HL-60 (cell line): ENCODE measurements around the gene ABCA10.
A peak's percentile ranks its signal among the peaks of the same experiment; 100 is the strongest.
"Not testable (repeated sequence)": the region's sequence is repeated elsewhere in the genome, so short reads cannot be mapped to it uniquely, and the experiment has no call there.

Experiments
- DNase-seq, 2 experiments: peaks; one replicate each; pipeline ENCODE4 v3.0.0-alpha.2; 2010 to 2020; ENCODE audit warnings: low read depth in 1 of 2, low spot score in 1 of 2
- H3K27ac ChIP-seq: fragments of 250-450 bp; sonication (Bioruptor Pico); replicated peaks from 2 replicates; pipeline ENCODE4 v1.5.1; 2020; ENCODE audit warnings: mild to moderate bottlenecking, moderate library complexity
- H3K27me3 ChIP-seq: fragments of 250-450 bp; sonication (Bioruptor Pico); 2 replicates; pipeline ENCODE4 v1.5.1; 2021; ENCODE audit warnings: mild to moderate bottlenecking, moderate library complexity; ENCODE audit not compliant: insufficient read depth, poor library complexity, severe bottlenecking
- H3K4me3 ChIP-seq: replicated peaks from 2 replicates; pipeline ENCODE4 v1.5.1; 2011; ENCODE audit warnings: mild to moderate bottlenecking, control low read depth, low read length; ENCODE audit not compliant: insufficient read depth
- GABPA ChIP-seq: IDR thresholded peaks from 2 replicates; pipeline ENCODE4 v1.6.1; 2012; ENCODE audit warnings: low read depth
- POLR2AphosphoS5 ChIP-seq: IDR thresholded peaks from 2 replicates; pipeline ENCODE4 v1.6.1; 2012; ENCODE audit warnings: low read depth
- REST ChIP-seq: IDR thresholded peaks from 2 replicates; pipeline ENCODE4 v1.6.1; 2012; ENCODE audit warnings: low read depth; ENCODE audit not compliant: insufficient replicate concordance
- SPI1 ChIP-seq: IDR thresholded peaks from 2 replicates; pipeline ENCODE4 v1.6.1; 2012; ENCODE audit warnings: low read depth, mild to moderate bottlenecking, borderline replicate concordance
- TF ChIP-seq, protein P1 (sequence below): IDR thresholded peaks from one replicate; pipeline ENCODE4 v1.5.1; 2011; ENCODE audit warnings: low read length, control low read depth, inconsistent platforms; ENCODE audit not compliant: insufficient read depth

Gene ABCA10

DNA sequence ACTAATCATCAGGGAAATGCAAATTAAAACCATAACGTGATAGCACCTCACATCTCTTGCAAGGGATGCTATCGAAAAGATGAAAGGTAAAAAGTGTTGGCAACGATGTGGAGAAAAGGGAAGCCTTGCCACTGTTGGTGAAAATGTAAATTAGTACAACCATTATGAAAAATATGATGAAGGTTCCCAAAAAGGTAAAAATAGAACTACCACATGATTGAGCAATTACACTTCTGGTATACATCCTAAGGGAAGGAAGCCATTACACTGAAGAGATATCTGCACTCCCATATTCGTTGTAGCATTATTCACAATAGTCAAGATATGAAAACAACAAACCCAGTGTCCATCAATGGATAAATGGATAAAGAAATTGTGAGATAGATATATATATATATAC is 21.5 kb downstream of the ABCA10 start:
- DNase-seq: peak in 1 of 2 experiments; percentile 2
- Histone ChIP-seq H3K27me3 (no peaks in the 10 kb centered on the region), H3K4me3 (no peak overlapping the region), H3K27ac (no peak overlapping the region)
- no peak for TF ChIP-seq POLR2AphosphoS5

DNA sequence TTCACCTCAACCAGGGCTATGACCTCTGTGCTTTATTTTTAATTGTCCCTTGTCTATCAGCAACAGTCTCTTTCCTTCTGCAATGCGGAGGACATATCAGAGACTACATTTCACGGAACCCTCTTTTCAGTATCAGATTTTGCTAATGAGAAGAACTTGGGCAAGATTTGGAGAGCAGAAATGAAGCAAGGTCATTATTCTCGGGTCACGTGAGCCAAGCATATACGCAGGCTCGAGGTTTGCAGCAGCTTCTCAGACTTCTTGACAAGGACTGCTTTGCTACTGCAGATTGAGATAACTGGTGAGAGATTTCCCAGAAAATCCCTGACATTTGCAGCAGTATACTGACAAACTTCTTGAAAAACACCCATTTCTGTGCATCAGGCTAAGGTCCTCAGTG is 30.4 kb downstream of the ABCA10 start:
- H3K27me3 ChIP-seq: no peaks in the 10 kb centered on the region
- no peak overlapping the region for H3K27ac ChIP-seq
- no peak overlapping the region for H3K4me3 ChIP-seq
- no peak for DNase-seq
- TF ChIP-seq POLR2AphosphoS5 (no peak), GABPA (no peak), REST (no peak)

DNA sequence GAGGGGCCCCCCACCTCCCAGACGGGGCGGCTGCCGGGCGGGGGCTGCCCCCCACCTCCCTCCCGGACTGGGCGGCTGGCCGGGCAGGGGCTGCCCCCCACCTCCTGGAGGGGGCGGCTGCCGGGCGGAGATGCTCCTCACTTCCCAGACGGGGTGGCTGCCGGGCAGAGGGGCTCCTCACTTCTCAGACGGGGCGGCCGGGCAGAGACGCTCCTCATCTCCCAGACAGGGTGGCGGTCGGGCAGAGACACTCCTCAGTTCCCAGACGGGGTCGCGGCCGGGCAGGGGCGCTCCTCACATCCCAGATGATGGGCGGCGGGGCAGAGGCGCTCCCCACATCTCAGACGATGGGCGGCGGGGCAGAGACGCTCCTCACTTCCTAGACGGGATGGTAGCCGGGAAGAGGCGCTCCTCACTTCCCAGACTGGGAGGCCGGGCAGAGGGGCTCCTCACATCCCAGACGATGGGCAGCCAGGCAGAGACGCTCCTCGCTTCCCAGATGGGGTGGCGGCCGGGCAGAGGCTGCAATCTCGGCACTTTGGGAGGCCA is 32.4 kb downstream of the ABCA10 start:
- H3K4me3 ChIP-seq, DNase-seq, H3K27ac ChIP-seq, H3K27me3 ChIP-seq: not testable (repeated sequence)

GRCh38 chr17:69192754-69193153 is 35.9 kb downstream of the ABCA10 start:
- no peak for DNase-seq
- Histone ChIP-seq H3K27me3 (no peaks in the 10 kb centered on the region), H3K27ac (no peak overlapping the region), H3K4me3 (no peak overlapping the region)
- TF ChIP-seq SPI1 (no peak), REST (no peak), GABPA (no peak), POLR2AphosphoS5 (no peak)
- TF ChIP-seq, protein P1, sequence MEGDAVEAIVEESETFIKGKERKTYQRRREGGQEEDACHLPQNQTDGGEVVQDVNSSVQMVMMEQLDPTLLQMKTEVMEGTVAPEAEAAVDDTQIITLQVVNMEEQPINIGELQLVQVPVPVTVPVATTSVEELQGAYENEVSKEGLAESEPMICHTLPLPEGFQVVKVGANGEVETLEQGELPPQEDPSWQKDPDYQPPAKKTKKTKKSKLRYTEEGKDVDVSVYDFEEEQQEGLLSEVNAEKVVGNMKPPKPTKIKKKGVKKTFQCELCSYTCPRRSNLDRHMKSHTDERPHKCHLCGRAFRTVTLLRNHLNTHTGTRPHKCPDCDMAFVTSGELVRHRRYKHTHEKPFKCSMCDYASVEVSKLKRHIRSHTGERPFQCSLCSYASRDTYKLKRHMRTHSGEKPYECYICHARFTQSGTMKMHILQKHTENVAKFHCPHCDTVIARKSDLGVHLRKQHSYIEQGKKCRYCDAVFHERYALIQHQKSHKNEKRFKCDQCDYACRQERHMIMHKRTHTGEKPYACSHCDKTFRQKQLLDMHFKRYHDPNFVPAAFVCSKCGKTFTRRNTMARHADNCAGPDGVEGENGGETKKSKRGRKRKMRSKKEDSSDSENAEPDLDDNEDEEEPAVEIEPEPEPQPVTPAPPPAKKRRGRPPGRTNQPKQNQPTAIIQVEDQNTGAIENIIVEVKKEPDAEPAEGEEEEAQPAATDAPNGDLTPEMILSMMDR: no peak

DNA sequence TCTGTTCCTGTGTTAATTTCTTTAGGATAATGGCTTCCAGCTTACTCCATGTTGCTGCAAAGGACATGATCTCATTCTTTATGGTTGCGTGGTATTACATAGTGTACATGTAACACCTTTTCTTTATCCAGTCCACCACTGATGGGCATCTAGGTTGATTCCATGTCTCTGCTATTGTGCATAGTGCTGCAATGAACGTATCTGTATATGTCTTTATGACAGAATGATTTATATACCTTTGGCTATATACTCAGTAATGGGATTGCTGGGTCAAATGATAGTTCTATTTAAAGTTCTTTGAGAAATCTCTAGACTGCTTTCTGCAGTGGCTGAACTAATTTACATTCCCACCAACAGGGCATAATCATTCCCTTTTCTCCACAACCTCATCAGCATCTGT is 39.8 kb downstream of the ABCA10 start:
- no peak overlapping the region for H3K4me3 ChIP-seq
- DNase-seq: no peak
- TF ChIP-seq, protein P1: no peak
- no peak for TF ChIP-seq REST
- no peak for TF ChIP-seq GABPA
- no peak for TF ChIP-seq POLR2AphosphoS5
- TF ChIP-seq SPI1: no peak
- no peak overlapping the region for H3K27ac ChIP-seq
- no peaks in the 10 kb centered on the region for H3K27me3 ChIP-seq
